HCT116 (cell line): ENCODE data around the gene PRKN.

Source experiments
- ATF3 ChIP-seq: IDR thresholded peaks from 2 replicates; pipeline ENCODE4 v1.6.1; 2012
- CTCF ChIP-seq, 3 experiments: fragments of 200-600 bp in 1 of 3; sonication (generic) in 1 of 3; IDR thresholded peaks in 2 of 3; conservative IDR thresholded peaks in 1 of 3; 2 replicates each; pipeline ENCODE4 v1.5.1; 2012 to 2017; ENCODE audit warnings: low read depth in 2 of 3, low read length in 2 of 3, antibody characterized with exemption in 1 of 3, borderline replicate concordance in 1 of 3, control low read depth in 1 of 3, mild to moderate bottlenecking in 1 of 3, mixed read lengths in 1 of 3, mixed run types in 1 of 3, moderate library complexity in 1 of 3; ENCODE audit not compliant: insufficient read depth in 1 of 3
- EZH2 ChIP-seq: fragments of 200-600 bp; sonication (generic); IDR thresholded peaks from 2 replicates; pipeline ENCODE4 v1.6.1; 2017; ENCODE audit warnings: antibody characterized with exemption, mixed run types
- EZH2phosphoT487 ChIP-seq: fragments of 200-600 bp; IDR thresholded peaks from 2 replicates; pipeline ENCODE4 v1.6.1; 2018; ENCODE audit warnings: antibody characterized with exemption, borderline replicate concordance
- JUND ChIP-seq: IDR thresholded peaks from 2 replicates; pipeline ENCODE4 v1.6.1; 2012
- POLR2A ChIP-seq: IDR thresholded peaks from 2 replicates; pipeline ENCODE4 v1.7.0; 2011; ENCODE audit warnings: borderline replicate concordance; ENCODE audit not compliant: insufficient read depth, insufficient read length; ENCODE audit errors: extremely low read depth
- POLR2AphosphoS5 ChIP-seq: IDR thresholded peaks from 2 replicates; pipeline ENCODE4 v1.6.1; 2011; ENCODE audit warnings: mild to moderate bottlenecking, low read depth, low read length, moderate library complexity
- RAD21 ChIP-seq: IDR thresholded peaks from 2 replicates; pipeline ENCODE4 v1.6.1; 2012; ENCODE audit warnings: low read depth, mild to moderate bottlenecking
- YY1 ChIP-seq: IDR thresholded peaks from 2 replicates; pipeline ENCODE4 v1.6.1; 2011; ENCODE audit warnings: low read length, low read depth, moderate library complexity, mild to moderate bottlenecking; ENCODE audit not compliant: insufficient replicate concordance; ENCODE audit errors: extremely low read depth
- ZFX ChIP-seq: fragments of 450-650 bp; IDR thresholded peaks from 2 replicates; pipeline ENCODE4 v1.6.1; 2017
- ZNF274 ChIP-seq: fragments of 200-500 bp; sonication (Bioruptor generic); IDR thresholded peaks from 2 replicates; pipeline ENCODE4 v1.6.1; 2014; ENCODE audit warnings: mild to moderate bottlenecking, low read depth, low read length, inconsistent platforms
- TF ChIP-seq, protein P1 (sequence below): IDR thresholded peaks from 2 replicates; pipeline ENCODE4 v1.6.1; 2011; ENCODE audit warnings: mild to moderate bottlenecking, low read length, moderate library complexity; ENCODE audit not compliant: insufficient replicate concordance; ENCODE audit errors: extremely low read depth
- TF ChIP-seq, protein P2 (sequence below): IDR thresholded peaks from 2 replicates; pipeline ENCODE4 v1.6.1; 2012; ENCODE audit warnings: low read depth

DNA sequence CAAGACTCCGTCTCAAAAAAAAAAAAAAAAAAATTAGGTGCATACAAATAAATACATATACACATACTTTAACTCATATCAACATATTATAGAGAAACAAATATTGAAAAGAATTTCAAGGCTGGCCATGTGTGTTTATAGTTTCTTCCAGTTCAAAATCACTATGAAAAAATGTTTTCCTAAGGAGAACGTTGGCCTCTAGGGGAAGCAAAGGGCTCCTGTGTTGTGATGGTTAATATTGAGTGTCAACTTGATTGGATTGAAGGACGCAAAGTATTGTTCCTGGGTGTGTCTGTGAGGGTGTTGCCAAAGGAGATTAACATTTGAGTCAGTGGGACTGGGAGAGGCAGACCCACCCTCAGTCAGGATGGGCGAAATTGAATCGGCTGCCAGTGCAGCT is 1271.7 kb downstream of the PRKN start:
- TF ChIP-seq, protein P1, sequence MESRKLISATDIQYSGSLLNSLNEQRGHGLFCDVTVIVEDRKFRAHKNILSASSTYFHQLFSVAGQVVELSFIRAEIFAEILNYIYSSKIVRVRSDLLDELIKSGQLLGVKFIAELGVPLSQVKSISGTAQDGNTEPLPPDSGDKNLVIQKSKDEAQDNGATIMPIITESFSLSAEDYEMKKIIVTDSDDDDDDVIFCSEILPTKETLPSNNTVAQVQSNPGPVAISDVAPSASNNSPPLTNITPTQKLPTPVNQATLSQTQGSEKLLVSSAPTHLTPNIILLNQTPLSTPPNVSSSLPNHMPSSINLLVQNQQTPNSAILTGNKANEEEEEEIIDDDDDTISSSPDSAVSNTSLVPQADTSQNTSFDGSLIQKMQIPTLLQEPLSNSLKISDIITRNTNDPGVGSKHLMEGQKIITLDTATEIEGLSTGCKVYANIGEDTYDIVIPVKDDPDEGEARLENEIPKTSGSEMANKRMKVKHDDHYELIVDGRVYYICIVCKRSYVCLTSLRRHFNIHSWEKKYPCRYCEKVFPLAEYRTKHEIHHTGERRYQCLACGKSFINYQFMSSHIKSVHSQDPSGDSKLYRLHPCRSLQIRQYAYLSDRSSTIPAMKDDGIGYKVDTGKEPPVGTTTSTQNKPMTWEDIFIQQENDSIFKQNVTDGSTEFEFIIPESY: no peak
- TF ChIP-seq EZH2: no peak
- 0 out of 6 replicates have a peak, but pooled peaks of 1 of the 3 experiments have one; percentile 12 for TF ChIP-seq CTCF (IDR thresholded peaks at IDR 0.05 in 2 of 3, conservative IDR thresholded peaks at IDR 0.05 in 1 of 3; ENCODE audit: borderline replicate concordance in 1 of 3, insufficient read depth in 1 of 3, low read depth in 2 of 3, low read length in 2 of 3)
- TF ChIP-seq ZNF274: no peak
- no peak for TF ChIP-seq POLR2A
- TF ChIP-seq, protein P2, sequence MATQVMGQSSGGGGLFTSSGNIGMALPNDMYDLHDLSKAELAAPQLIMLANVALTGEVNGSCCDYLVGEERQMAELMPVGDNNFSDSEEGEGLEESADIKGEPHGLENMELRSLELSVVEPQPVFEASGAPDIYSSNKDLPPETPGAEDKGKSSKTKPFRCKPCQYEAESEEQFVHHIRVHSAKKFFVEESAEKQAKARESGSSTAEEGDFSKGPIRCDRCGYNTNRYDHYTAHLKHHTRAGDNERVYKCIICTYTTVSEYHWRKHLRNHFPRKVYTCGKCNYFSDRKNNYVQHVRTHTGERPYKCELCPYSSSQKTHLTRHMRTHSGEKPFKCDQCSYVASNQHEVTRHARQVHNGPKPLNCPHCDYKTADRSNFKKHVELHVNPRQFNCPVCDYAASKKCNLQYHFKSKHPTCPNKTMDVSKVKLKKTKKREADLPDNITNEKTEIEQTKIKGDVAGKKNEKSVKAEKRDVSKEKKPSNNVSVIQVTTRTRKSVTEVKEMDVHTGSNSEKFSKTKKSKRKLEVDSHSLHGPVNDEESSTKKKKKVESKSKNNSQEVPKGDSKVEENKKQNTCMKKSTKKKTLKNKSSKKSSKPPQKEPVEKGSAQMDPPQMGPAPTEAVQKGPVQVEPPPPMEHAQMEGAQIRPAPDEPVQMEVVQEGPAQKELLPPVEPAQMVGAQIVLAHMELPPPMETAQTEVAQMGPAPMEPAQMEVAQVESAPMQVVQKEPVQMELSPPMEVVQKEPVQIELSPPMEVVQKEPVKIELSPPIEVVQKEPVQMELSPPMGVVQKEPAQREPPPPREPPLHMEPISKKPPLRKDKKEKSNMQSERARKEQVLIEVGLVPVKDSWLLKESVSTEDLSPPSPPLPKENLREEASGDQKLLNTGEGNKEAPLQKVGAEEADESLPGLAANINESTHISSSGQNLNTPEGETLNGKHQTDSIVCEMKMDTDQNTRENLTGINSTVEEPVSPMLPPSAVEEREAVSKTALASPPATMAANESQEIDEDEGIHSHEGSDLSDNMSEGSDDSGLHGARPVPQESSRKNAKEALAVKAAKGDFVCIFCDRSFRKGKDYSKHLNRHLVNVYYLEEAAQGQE: no peak
- TF ChIP-seq POLR2AphosphoS5: no peak
- TF ChIP-seq JUND: no peak
- TF ChIP-seq ZFX: no peak
- TF ChIP-seq RAD21: no peak
- TF ChIP-seq EZH2phosphoT487: no peak
- TF ChIP-seq ATF3: no peak
- no peak for TF ChIP-seq YY1
